DOHH2 (cell line): ENCODE measurements around the gene MARK3.
A peak's percentile ranks its signal among the peaks of the same experiment; 100 is the strongest.

Experiments used
- H3F3A ChIP-seq: fragments of 200-600 bp; sonication (generic), shearing (Covaris generic); 2 replicates; pipeline ENCODE4 v1.6.0; 2016; ENCODE audit warnings: antibody characterized with exemption, mild to moderate bottlenecking; ENCODE audit not compliant: control insufficient read depth, insufficient read depth
- H3K27ac ChIP-seq: fragments of 200-600 bp; sonication (generic); 2 replicates; pipeline ENCODE4 v1.5.1; 2014; ENCODE audit warnings: low read depth, mild to moderate bottlenecking, low read length, moderate library complexity
- H3K27me3 ChIP-seq: fragments of 200-600 bp; sonication (generic); 2 replicates; pipeline ENCODE4 v1.6.1; 2014; ENCODE audit warnings: mild to moderate bottlenecking, low read length, mixed read lengths; ENCODE audit not compliant: control insufficient read depth
- H3K36me3 ChIP-seq: fragments of 200-600 bp; sonication (generic); 2 replicates; pipeline ENCODE4 v1.6.1; 2014; ENCODE audit warnings: mild to moderate bottlenecking, low read length, moderate library complexity, mixed read lengths; ENCODE audit not compliant: control insufficient read depth
- H3K4me1 ChIP-seq: fragments of 200-600 bp; sonication (generic); 2 replicates; pipeline ENCODE4 v1.6.1; 2014; ENCODE audit warnings: mild to moderate bottlenecking, low read length, mixed read lengths; ENCODE audit not compliant: control insufficient read depth
- H3K4me2 ChIP-seq: fragments of 200-600 bp; sonication (generic); 2 replicates; pipeline ENCODE4 v1.6.0; 2014; ENCODE audit warnings: mild to moderate bottlenecking, low read length, moderate library complexity
- H3K4me3 ChIP-seq: fragments of 200-600 bp; sonication (generic); 2 replicates; pipeline ENCODE4 v1.5.1; 2014; ENCODE audit warnings: mild to moderate bottlenecking, low read length, mixed read lengths
- H3K79me2 ChIP-seq: fragments of 200-600 bp; sonication (generic); 2 replicates; pipeline ENCODE4 v1.6.1; 2014; ENCODE audit warnings: mild to moderate bottlenecking, low read length, mixed read lengths; ENCODE audit not compliant: control insufficient read depth
- H3K9me2 ChIP-seq: fragments of 200-600 bp; sonication (generic); replicated peaks from 2 replicates; pipeline ENCODE4 v1.6.1; 2014; ENCODE audit warnings: mild to moderate bottlenecking, low read length, mixed read lengths; ENCODE audit not compliant: control insufficient read depth
- H3K9me3 ChIP-seq: fragments of 200-600 bp; sonication (generic); 2 replicates; pipeline ENCODE4 v1.6.1; 2014; ENCODE audit warnings: antibody characterized with exemption, low read length, mixed read lengths; ENCODE audit not compliant: control insufficient read depth, insufficient read depth
- H4K20me1 ChIP-seq: fragments of 200-600 bp; sonication (generic); 2 replicates; pipeline ENCODE4 v1.6.0; 2014; ENCODE audit warnings: low read depth, mild to moderate bottlenecking, antibody characterized with exemption, low read length, moderate library complexity; ENCODE audit not compliant: control insufficient read depth, insufficient read depth
- CTCF ChIP-seq: fragments of 200-600 bp; sonication (generic); IDR thresholded peaks from one replicate; pipeline ENCODE4 v1.5.1; 2014; ENCODE audit warnings: antibody characterized with exemption, mild to moderate bottlenecking, low read depth, low read length; ENCODE audit not compliant: poor library complexity, severe bottlenecking
- EZH2phosphoT487 ChIP-seq: fragments of 200-600 bp; sonication (generic); IDR thresholded peaks from 2 replicates; pipeline ENCODE4 v1.6.1; 2017; ENCODE audit warnings: borderline replicate concordance, mild to moderate bottlenecking, antibody characterized with exemption, low read length, moderate library complexity, mixed read lengths

Gene MARK3

DNA sequence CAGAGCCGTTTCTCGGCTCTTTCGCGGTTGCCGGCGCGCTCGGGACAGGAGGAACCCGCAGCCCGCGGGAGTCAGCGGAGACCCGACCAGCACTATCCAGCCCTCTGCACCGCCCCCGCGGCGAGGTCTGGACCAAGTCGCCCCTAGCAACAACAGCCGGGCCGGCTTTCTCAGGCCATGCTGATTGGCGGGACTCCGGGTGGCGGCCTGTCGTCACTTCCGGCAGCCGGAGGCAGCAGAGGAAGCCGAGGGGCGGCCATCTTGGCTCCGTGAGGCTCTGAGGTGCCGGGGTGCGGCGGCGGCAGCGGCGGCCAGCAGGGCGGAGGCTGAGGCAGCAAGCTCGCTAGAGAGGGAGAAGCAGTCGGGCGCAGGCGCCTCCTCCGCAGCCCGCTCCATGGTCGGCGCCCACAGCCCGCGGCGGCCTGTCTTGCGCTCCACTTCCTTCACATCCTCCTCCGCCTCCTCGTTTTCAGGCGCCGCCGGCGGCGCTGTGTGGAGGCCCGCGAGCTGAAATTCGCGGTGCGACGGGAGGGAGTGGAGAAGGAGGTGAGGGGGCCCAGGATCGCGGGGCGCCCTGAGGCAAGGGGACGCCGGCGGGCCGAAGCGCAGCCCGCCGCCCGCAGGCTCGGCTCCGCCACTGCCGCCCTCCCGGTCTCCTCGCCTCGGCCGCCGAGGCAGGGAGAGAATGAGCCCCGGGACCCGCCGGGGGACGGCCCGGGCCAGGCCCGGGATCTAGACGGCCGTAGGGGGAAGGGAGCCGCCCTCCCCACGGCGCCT lies at the start of gene MARK3:
Gene MARK3, plus strand, starts transcription at position 264 of the 777 bp plus-strand sequence. CDS start 615 bp downstream, outside the sequence.
- peaks cover 13% of the 10 kb centered on the region for H4K20me1 ChIP-seq
- H3K4me2 ChIP-seq: peak within 1 kb of the TSS; percentile 83
- peaks cover 25% of the 10 kb centered on the region for H3K4me1 ChIP-seq
- peak within 1 kb of the TSS; percentile 94 for H3K4me3 ChIP-seq
- TF ChIP-seq CTCF: peak; percentile 53
- TF ChIP-seq EZH2phosphoT487: no peak
- no peaks in the 10 kb centered on the region for H3K9me2 ChIP-seq
- peaks cover 11% of the 10 kb centered on the region for H3K36me3 ChIP-seq
- H3K9me3 ChIP-seq: no peaks in the 10 kb centered on the region
- peaks cover 19% of the 10 kb centered on the region for H3K27me3 ChIP-seq
- peaks cover 50% of the 10 kb centered on the region for H3K79me2 ChIP-seq
- peaks cover 3% of the 10 kb centered on the region for H3F3A ChIP-seq
- peak within 1 kb of the TSS; percentile 80 for H3K27ac ChIP-seq

GRCh38 chr14:103336191-103336590 lies 49.0 kb upstream of the MARK3 start:
- H3K4me2 ChIP-seq: peak overlapping the region; percentile 96
- H3K79me2 ChIP-seq: peaks cover 53% of the 10 kb centered on the region
- peaks cover 39% of the 10 kb centered on the region for H4K20me1 ChIP-seq
- H3K27ac ChIP-seq: no peak overlapping the region
- H3F3A ChIP-seq: peaks cover 45% of the 10 kb centered on the region
- TF ChIP-seq CTCF: no peak
- no peak for TF ChIP-seq EZH2phosphoT487
- peaks cover 31% of the 10 kb centered on the region for H3K4me1 ChIP-seq
- no peaks in the 10 kb centered on the region for H3K9me3 ChIP-seq
- H3K9me2 ChIP-seq: no peaks in the 10 kb centered on the region
- H3K27me3 ChIP-seq: no peaks in the 10 kb centered on the region
- peaks cover 73% of the 10 kb centered on the region for H3K36me3 ChIP-seq
- H3K4me3 ChIP-seq: peak overlapping the region; percentile 94

DNA sequence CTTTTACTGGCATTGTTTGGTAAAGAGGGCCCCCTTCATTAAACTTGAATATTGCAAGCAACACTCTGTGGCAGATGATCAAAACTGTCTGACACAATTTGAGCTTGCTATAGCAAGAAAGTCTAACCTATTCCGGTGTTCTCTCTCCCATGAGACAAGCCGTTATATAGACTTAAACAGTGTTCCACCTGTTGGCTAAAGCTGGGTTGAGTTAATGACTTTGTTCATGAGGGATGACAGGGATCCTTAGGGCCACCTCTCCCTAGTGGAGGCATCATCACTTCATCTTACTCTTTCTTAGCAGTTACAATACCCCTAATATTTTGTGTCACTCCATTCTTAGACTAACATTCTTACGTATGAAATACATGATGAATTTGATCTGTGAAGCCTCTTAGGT lies 47.4 kb upstream of the MARK3 start:
- no peak for TF ChIP-seq CTCF
- no peak for TF ChIP-seq EZH2phosphoT487
- Histone ChIP-seq H3K9me2 (no peaks in the 10 kb centered on the region), H3K4me2 (no peak overlapping the region), H3K27me3 (no peaks in the 10 kb centered on the region), H3K4me3 (no peak overlapping the region), H3K36me3 (peaks cover 89% of the 10 kb centered on the region), H3K4me1 (peaks cover 16% of the 10 kb centered on the region), H3K9me3 (no peaks in the 10 kb centered on the region), H3K79me2 (peaks cover 47% of the 10 kb centered on the region), H3F3A (peaks cover 56% of the 10 kb centered on the region), H4K20me1 (peaks cover 39% of the 10 kb centered on the region), H3K27ac (no peak overlapping the region)
